Dermis lymphatic vessel endothelial cell (primary cell): ENCODE measurements around the gene MRNIP. TPM values are rescaled to one million over a fixed set of nuclear protein-coding genes. Genes with fewer than 3 reads are reported as not detected.

Source experiments
- total RNA-seq: library from RNA; depleted of rRNA; stranded (reverse); fragments of >200 nt; gene quantifications from 2 replicates; pipeline ENCODE4 v1.2.1, GENCODE V29; 2014

MRNIP gene, protein sequence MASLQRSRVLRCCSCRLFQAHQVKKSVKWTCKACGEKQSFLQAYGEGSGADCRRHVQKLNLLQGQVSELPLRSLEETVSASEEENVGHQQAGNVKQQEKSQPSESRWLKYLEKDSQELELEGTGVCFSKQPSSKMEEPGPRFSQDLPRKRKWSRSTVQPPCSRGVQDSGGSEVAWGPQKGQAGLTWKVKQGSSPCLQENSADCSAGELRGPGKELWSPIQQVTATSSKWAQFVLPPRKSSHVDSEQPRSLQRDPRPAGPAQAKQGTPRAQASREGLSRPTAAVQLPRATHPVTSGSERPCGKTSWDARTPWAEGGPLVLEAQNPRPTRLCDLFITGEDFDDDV
- 4.8 and 6.9 TPM in 2 replicates for total RNA-seq

DNA sequence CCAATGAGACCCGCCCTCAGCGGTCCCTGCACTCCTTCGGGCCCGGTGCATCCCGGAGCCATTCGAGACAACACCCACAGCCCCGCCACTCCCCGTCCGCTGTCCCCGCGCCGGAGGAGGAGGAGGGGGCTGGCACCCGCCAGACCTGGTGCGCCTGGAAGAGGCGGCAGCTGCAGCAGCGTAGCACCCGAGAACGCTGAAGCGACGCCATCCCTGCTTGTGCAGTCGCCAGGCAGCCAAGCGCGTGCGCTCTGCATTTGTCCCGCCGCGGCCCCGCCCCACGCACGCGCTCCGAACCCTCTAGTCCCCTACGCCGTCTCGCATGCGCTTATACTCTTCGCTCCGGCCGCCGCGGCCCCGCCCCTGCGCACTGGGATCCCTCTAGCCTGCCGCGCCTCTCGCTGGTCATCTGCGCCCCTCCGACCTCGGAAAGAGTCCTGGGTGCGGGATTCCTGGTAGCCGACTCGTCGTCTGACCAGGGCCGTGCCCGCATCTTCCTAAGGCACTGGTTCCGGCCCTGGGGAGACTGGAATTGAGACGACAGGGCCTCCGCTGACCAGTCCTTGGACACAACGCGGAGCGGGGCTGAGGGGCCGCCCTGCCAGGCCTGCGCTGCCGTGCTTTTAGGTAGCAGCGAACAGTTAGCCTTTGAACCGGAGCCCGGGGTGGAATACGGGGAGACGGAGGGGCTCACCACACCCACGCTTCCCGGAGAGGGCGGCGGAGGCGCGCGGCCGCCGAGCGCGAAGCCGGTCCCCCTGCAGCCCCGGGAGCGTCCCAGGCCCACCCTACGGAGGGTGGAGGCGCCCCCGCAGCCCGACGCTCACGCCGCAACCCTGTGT is at the start of gene MRNIP:
Gene MRNIP (minus strand): TSS at position 232 of the 842 bp plus-strand sequence. CDS start 21 bp downstream, at position 211.

DNA sequence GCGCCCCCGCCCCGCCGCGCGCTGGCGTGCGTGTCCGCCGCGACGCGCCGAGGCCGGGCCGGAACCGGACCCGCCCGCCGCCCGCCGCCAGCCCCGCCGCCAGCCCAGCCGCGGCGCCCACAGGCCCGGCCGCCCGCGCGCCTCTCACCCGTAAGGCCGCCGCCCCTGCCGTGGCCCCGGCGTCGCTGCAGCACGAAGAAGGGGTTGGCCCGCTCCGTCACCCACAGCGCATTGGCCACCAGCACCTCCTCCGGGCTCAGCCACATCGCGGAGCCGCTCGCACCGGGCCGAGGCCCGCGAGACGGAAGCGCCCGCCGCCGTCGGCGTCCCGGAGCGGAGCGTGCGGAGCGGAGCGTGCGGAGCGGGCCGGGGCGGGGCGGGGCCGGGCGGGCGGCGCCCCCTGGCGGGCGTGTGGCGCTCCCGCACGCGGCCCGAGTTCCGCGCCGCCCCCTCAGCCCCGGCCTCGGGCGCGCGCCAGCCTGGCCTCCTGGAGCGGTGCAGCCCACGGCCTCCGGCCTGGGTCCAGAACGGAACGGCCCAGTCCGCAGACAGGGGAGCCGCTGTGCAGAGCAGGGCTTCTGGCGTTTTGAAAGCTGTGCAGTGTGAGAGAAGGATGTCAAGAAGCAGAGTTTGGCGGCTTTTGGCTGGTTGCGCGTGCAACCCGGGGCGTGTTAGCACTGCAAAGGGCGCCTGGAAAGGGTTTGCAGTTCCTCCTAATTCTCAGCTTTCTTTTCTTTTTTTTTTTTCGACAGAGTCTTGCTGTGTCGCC is 49.1 kb upstream of the MRNIP start, which contains the start of gene TBC1D9B:
Gene TBC1D9B (minus strand): TSS at position 342 of the 769 bp plus-strand sequence. CDS start 76 bp downstream, at position 266.

GRCh38 chr5:179820483-179821297 is 37.9 kb downstream of the MRNIP start, which contains the start of gene SQSTM1:
TSS of gene SQSTM1 (plus strand) at chr5:179820905. CDS start at chr5:179820937, 32 bp downstream.

DNA sequence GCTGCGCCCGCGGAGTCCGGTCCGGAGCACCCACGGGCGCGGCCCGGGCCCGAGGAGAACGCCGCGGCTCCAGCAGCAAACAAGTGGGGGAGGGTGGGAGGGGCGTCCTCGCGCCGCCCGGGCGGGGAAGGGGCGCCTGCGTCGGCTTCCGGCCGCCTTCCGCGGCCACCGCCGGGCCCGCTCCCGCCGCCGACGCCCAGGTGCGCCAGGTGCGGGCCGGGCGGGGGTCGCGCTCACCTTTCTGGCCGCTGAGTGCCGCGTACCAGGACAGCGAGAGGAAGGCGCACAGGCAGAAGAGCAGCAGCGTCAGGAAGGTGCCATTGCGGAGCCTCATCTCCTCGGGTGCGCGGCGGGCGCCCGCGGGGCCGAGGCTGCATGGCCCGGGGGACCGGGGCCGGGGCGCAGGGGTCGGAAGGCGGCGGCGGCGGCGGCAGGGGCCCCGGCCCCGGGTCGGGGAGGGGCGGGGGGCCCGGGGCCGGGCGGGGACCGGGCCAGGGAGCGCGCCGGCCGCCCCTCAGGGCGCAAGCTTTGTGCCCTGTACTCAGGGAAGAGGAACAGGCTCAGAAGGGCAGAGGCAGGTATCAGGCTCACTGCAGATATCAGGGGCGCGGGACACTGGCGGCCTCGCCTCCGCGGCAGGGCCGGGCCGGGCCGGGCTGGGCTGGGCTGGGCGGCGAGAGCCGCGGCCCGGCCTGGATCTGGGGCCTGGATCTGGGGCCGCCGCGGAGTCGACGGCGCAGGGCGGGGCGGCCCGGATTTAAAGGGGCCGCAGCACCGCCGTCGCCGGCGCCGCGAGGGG is 52.2 kb downstream of the MRNIP start, which contains the start of gene MGAT4B:
Gene MGAT4B (minus strand): TSS at position 617 of the 799 bp plus-strand sequence. CDS start 283 bp downstream, at position 334.

DNA sequence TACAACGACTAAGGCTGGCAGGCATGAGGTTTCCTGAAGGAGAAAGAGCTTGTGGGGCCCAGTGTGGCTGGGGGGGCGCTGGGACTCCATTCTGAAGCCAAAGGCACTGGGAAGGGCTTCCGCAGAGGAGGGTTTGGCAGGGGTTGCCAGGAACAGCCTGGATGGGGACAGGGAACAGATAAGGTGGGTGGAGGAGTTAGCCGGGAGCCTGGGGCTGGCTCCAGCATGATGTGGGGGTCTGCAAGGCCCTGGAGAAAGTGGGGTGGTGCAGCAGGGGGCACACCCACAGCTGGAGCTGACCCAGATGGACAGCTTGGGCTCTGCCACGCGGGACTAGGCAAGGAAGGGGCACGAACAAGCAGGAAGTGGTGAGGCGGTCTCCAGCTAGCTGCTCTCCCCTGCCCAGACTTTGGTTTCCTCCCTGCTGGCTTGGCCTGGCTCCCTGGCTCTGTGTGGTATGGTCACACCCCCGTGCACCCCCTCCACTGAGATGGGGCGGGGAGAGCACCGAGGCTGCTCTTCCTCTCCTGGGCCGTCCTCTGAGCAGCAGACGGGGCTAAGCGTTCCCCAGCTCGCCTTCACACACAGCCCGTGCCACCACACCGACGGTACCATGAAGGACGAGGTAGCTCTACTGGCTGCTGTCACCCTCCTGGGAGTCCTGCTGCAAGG is 65.0 kb downstream of the MRNIP start, which contains the start of gene LTC4S:
Gene LTC4S (plus strand): TSS at position 519 of the 672 bp plus-strand sequence. CDS start 95 bp downstream, at position 614.

Other genes with a start within 250 kb of the MRNIP start
- gene HNRNPH1, start 235.1 kb downstream of the MRNIP start, total RNA-seq: 586 and 861 TPM in 2 replicates
- gene CBY3, start 177.8 kb downstream of the MRNIP start, total RNA-seq: 0.09 and 0.43 TPM in 2 replicates
- 897 and 1,028 TPM in 2 replicates for gene CANX, start 159.8 kb downstream of the MRNIP start, total RNA-seq
- gene MAML1, start 126.0 kb downstream of the MRNIP start, total RNA-seq: 6.4 and 8.9 TPM in 2 replicates
- gene LTC4S, start 64.8 kb downstream of the MRNIP start, total RNA-seq: 0.33 and 0.52 TPM in 2 replicates
- gene MGAT4B, start 52.0 kb downstream of the MRNIP start, total RNA-seq: 113 and 120 TPM in 2 replicates
- 486 and 597 TPM in 2 replicates for gene SQSTM1, start 37.9 kb downstream of the MRNIP start, total RNA-seq
- 51.0 and 71.4 TPM in 2 replicates for gene TBC1D9B, start 49.1 kb upstream of the MRNIP start, total RNA-seq
- gene RNF130, start 212.9 kb upstream of the MRNIP start, total RNA-seq: 43.6 and 45.3 TPM in 2 replicates